BE2C (cell line): Measurements from ENCODE around the gene DOCK2.

Source experiments
- DNase-seq: peaks from one replicate; pipeline ENCODE4 v3.0.0-alpha.2; 2020
- H3K27me3 ChIP-seq: fragments of 250-450 bp; sonication (Bioruptor Pico); 2 replicates; pipeline ENCODE4 v1.5.1; 2020; ENCODE audit warnings: mild to moderate bottlenecking
- H3K36me3 ChIP-seq: fragments of 250-450 bp; sonication (Bioruptor Pico); 2 replicates; pipeline ENCODE4 v1.5.1; 2020; ENCODE audit warnings: mild to moderate bottlenecking
- H3K4me1 ChIP-seq: fragments of 250-450 bp; sonication (Bioruptor Pico); 2 replicates; pipeline ENCODE4 v1.5.1; 2020
- H3K4me3 ChIP-seq: 2 replicates; pipeline ENCODE4 v1.5.1; 2011; ENCODE audit warnings: low read depth, low read length
- H3K9me3 ChIP-seq: fragments of 250-450 bp; sonication (Bioruptor Pico); 2 replicates; pipeline ENCODE4 v1.5.1; 2020
- CTCF ChIP-seq: IDR thresholded peaks from 2 replicates; pipeline ENCODE4 v1.5.1; 2012; ENCODE audit warnings: mild to moderate bottlenecking, low read depth, low read length

DOCK2 gene

DNA sequence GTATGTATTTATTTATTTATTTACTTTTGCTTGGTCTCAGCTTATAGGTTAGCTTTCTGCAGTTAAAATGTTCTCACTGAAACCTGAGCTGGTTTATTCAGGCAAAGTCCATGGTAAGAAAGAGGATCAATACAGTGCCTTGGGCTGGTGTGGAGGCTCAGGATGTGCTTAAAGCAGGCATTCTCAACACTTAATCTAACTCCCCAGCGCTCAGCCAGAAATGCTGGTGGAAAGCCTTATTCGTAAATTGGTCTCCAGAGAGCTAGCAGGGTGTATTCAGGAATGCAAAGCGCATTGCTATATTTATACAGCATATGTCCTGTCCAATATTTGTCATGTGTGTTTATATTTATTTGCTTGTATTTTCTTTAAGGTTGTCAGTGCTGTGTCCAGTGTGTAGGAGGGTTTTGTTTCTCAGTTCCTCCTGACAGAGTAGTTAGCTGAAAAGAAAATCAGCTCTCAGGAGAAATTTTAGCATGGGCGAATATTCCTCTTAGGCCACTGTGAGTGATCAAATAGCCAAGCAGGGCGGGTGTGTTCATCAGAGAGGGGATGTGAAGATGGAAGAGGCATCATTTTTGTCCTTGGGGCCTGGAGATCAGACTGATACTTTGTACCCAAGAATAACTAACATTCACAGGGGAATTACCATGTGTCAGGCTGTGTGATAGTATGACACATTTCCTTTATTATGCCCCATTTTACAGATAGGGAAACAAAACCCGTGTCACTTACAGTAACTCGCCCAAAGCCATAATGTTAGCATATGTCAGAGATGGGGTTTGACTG is 65.8 kb downstream of the DOCK2 start:
- TF ChIP-seq CTCF, result no peak
- DNase-seq, result no peak
- Histone ChIP-seq H3K9me3 (no peaks in the 10 kb centered on the region), H3K4me3 (no peak overlapping the region), H3K4me1 (no peaks in the 10 kb centered on the region), H3K36me3 (no peaks in the 10 kb centered on the region), H3K27me3 (no peaks in the 10 kb centered on the region)

GRCh38 chr5:169703813-169704212 is 66.7 kb downstream of the DOCK2 start:
- Histone ChIP-seq H3K27me3 (no peaks in the 10 kb centered on the region), H3K4me1 (no peaks in the 10 kb centered on the region), H3K4me3 (no peak overlapping the region), H3K9me3 (no peaks in the 10 kb centered on the region), H3K36me3 (no peaks in the 10 kb centered on the region)
- no peak for TF ChIP-seq CTCF
- DNase-seq, result no peak

GRCh38 chr5:169705322-169705721 is 68.2 kb downstream of the DOCK2 start:
- no peaks in the 10 kb centered on the region for H3K9me3 ChIP-seq
- no peak overlapping the region for H3K4me3 ChIP-seq
- H3K27me3 ChIP-seq, result no peaks in the 10 kb centered on the region
- no peak for TF ChIP-seq CTCF
- no peaks in the 10 kb centered on the region for H3K36me3 ChIP-seq
- DNase-seq, result no peak
- no peaks in the 10 kb centered on the region for H3K4me1 ChIP-seq

- no peak overlapping the region for H3K4me3 ChIP-seq
- no peaks in the 10 kb centered on the region for H3K9me3 ChIP-seq
- no peak for TF ChIP-seq CTCF
- no peaks in the 10 kb centered on the region for H3K27me3 ChIP-seq
- no peaks in the 10 kb centered on the region for H3K4me1 ChIP-seq
- no peak for DNase-seq
- H3K36me3 ChIP-seq, result no peaks in the 10 kb centered on the region
Measured at GRCh38 chr5:169706071-169706470, 69.0 kb downstream of the DOCK2 start.

DNA sequence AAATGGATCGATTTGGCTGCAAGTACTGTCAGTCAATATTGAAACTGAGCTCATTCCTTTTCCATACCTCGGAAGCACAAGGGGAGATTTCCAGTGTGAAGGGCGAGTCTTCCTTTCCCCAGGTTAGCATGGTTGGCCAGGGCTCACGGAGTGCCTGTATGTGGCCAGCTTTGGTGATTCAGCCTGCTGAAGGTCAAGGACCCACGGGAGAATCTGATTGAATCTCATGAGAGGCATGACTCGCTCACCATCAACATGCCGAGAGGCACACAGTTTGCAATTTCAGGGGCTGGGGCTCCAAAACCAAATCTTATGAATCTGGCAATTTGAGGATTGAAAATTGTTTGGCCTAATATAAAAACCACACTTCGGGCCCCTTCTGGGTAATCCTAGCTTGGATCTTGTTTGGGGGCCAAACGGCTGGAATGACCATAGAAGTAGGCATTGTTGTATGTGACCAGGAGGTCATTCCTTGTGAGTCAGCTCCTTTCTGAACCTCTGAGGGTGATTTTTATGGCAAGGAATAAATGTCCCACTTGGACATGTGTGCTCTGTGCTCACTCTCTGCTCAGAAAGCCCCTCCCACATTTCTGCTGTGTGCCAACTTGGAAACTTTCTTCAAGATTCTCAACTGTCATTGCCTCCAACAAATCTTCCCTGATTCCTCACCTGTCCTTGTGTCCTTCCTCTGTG is 69.8 kb downstream of the DOCK2 start:
- Histone ChIP-seq H3K4me1 (no peaks in the 10 kb centered on the region), H3K27me3 (no peaks in the 10 kb centered on the region), H3K36me3 (no peaks in the 10 kb centered on the region), H3K4me3 (no peak overlapping the region), H3K9me3 (no peaks in the 10 kb centered on the region)
- no peak for DNase-seq
- TF ChIP-seq CTCF, result no peak

DNA sequence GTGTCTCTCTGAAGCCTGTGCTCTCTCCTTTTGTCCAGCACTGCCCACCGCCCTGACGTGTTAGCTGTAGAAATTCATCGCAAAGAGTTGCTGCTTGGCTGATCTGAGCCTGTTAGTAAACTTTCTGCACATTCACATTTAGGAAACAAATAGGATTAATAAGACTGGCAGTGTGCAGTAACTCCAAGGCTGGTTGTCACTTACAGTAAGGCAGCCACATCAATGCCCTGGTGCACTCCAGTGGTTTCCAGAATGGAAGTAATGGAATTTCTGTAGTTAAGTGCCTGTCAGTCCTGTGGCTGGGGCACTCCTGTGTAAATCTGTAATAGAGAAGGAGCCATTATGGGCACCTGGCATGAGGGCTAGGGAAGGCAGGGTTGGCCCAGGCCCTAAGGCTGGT is 70.6 kb downstream of the DOCK2 start:
- Histone ChIP-seq H3K27me3 (no peaks in the 10 kb centered on the region), H3K9me3 (no peaks in the 10 kb centered on the region), H3K4me1 (no peaks in the 10 kb centered on the region), H3K4me3 (no peak overlapping the region), H3K36me3 (no peaks in the 10 kb centered on the region)
- DNase-seq, result no peak
- no peak for TF ChIP-seq CTCF
